Ishikawa (cell line): ENCODE measurements around the gene BIN1.

Source experiments
- CEBPB ChIP-seq: IDR thresholded peaks from 2 replicates; pipeline ENCODE4 v1.6.1; 2012
- CREB1 ChIP-seq: IDR thresholded peaks from 2 replicates; pipeline ENCODE4 v1.6.1; 2012; ENCODE audit warnings: low read depth
- EGR1 ChIP-seq: IDR thresholded peaks from 2 replicates; pipeline ENCODE4 v1.6.1; 2012
- EP300 ChIP-seq: IDR thresholded peaks from 2 replicates; pipeline ENCODE4 v1.6.1; 2012; ENCODE audit warnings: borderline replicate concordance
- FOXM1 ChIP-seq: IDR thresholded peaks from 2 replicates; pipeline ENCODE4 v1.6.1; 2012; ENCODE audit warnings: low read depth, borderline replicate concordance
- MAX ChIP-seq: IDR thresholded peaks from 2 replicates; pipeline ENCODE4 v1.6.1; 2012
- NFIC ChIP-seq: IDR thresholded peaks from 2 replicates; pipeline ENCODE4 v1.6.1; 2012
- RAD21 ChIP-seq: IDR thresholded peaks from 2 replicates; pipeline ENCODE4 v1.6.1; 2012; ENCODE audit warnings: low read depth
- REST ChIP-seq: IDR thresholded peaks from 2 replicates; pipeline ENCODE4 v1.6.1; 2012; ENCODE audit warnings: low read depth, mild to moderate bottlenecking
- TAF1 ChIP-seq: IDR thresholded peaks from 2 replicates; pipeline ENCODE4 v1.6.1; 2012; ENCODE audit warnings: low read depth, mild to moderate bottlenecking
- TCF12 ChIP-seq: IDR thresholded peaks from 2 replicates; pipeline ENCODE4 v1.6.1; 2012; ENCODE audit warnings: low read depth
- TEAD4 ChIP-seq: IDR thresholded peaks from 2 replicates; pipeline ENCODE4 v1.6.1; 2012
- USF1 ChIP-seq: IDR thresholded peaks from 2 replicates; pipeline ENCODE4 v1.6.1; 2012
- YY1 ChIP-seq: IDR thresholded peaks from 2 replicates; pipeline ENCODE4 v1.6.1; 2012; ENCODE audit warnings: low read depth
- ZBTB7A ChIP-seq: IDR thresholded peaks from 2 replicates; pipeline ENCODE4 v1.6.1; 2012; ENCODE audit warnings: low read depth

The BIN1 gene

GRCh38 chr2:127139766-127140165 lies 32.8 kb upstream of the BIN1 start:
- TF ChIP-seq CREB1 (no peak), NFIC (no peak), CEBPB (no peak), MAX (no peak), TEAD4 (no peak), RAD21 (no peak), EP300 (no peak), TCF12 (no peak), TAF1 (no peak), EGR1 (no peak), FOXM1 (no peak), ZBTB7A (no peak), YY1 (no peak)

GRCh38 chr2:127138281-127138680 lies 31.3 kb upstream of the BIN1 start:
- TF ChIP-seq ZBTB7A (no peak), CEBPB (no peak)

- TF ChIP-seq EP300: no peak
- no peak for TF ChIP-seq CEBPB
- TF ChIP-seq MAX: no peak
- no peak for TF ChIP-seq REST
- no peak for TF ChIP-seq NFIC
- TF ChIP-seq TAF1: no peak
- no peak for TF ChIP-seq FOXM1
- TF ChIP-seq TCF12: no peak
- TF ChIP-seq EGR1: no peak
- TF ChIP-seq YY1: no peak
- no peak for TF ChIP-seq CREB1
- no peak for TF ChIP-seq TEAD4
Measured at GRCh38 chr2:127137741-127138140, 30.8 kb upstream of the BIN1 start.

- no peak for TF ChIP-seq FOXM1
- TF ChIP-seq TEAD4: no peak
- TF ChIP-seq CEBPB: no peak
- no peak for TF ChIP-seq CREB1
- TF ChIP-seq TAF1: no peak
- TF ChIP-seq USF1: no peak
- no peak for TF ChIP-seq REST
- TF ChIP-seq EGR1: no peak
- no peak for TF ChIP-seq YY1
- TF ChIP-seq EP300: no peak
- no peak for TF ChIP-seq NFIC
- TF ChIP-seq MAX: no peak
- no peak for TF ChIP-seq ZBTB7A
- no peak for TF ChIP-seq TCF12
- no peak for TF ChIP-seq RAD21
Measured at GRCh38 chr2:127137225-127137624, 30.3 kb upstream of the BIN1 start.

- no peak for TF ChIP-seq YY1
- TF ChIP-seq TAF1: no peak
- no peak for TF ChIP-seq TCF12
- TF ChIP-seq FOXM1: no peak
- no peak for TF ChIP-seq MAX
- TF ChIP-seq ZBTB7A: no peak
- TF ChIP-seq NFIC: no peak
- no peak for TF ChIP-seq CEBPB
- no peak for TF ChIP-seq RAD21
- TF ChIP-seq REST: no peak
- no peak for TF ChIP-seq EP300
- no peak for TF ChIP-seq CREB1
Measured at GRCh38 chr2:127134833-127135830, 28.2 kb upstream of the BIN1 start.
